ENCODE measurements around the gene C3.

DNA sequence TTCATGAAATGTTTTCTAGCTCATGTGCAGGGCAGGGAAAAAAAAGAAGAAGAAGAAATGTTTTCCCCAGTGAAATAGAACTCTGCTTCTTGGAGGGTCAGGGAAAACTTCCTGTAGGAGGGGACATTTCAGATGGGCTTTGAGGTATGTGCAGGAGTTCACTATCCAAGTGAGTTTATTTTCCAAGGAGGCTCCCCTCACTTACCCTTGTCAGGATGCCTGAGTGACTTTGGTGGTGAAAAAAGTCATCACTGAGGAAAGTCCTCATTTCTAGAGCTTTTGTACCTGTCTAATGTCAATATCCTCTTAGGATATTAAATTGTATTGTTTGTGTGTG, 656 bp upstream of the C3 start:
- TF ChIP-seq POLR2A (IDR thresholded peaks at IDR 0.05) (no peak), POLR2AphosphoS5 (IDR thresholded peaks at IDR 0.05) (no peak)
- TF ChIP-seq, protein P1, sequence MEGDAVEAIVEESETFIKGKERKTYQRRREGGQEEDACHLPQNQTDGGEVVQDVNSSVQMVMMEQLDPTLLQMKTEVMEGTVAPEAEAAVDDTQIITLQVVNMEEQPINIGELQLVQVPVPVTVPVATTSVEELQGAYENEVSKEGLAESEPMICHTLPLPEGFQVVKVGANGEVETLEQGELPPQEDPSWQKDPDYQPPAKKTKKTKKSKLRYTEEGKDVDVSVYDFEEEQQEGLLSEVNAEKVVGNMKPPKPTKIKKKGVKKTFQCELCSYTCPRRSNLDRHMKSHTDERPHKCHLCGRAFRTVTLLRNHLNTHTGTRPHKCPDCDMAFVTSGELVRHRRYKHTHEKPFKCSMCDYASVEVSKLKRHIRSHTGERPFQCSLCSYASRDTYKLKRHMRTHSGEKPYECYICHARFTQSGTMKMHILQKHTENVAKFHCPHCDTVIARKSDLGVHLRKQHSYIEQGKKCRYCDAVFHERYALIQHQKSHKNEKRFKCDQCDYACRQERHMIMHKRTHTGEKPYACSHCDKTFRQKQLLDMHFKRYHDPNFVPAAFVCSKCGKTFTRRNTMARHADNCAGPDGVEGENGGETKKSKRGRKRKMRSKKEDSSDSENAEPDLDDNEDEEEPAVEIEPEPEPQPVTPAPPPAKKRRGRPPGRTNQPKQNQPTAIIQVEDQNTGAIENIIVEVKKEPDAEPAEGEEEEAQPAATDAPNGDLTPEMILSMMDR (IDR thresholded peaks at IDR 0.05): no peak

All from transverse colon (tissue), 4 donors.